ENCODE measurements around the gene KIF7. TPM values are rescaled to one million over a fixed set of nuclear protein-coding genes. Genes with fewer than 3 reads are reported as not detected.

Gene KIF7
- total and polyA plus RNA-seq, 2 of the 8 experiments (the other 6 are each of a cell fraction or from before 2014, with no cell fraction given) = 4.9 to 14.0 TPM

DNA sequence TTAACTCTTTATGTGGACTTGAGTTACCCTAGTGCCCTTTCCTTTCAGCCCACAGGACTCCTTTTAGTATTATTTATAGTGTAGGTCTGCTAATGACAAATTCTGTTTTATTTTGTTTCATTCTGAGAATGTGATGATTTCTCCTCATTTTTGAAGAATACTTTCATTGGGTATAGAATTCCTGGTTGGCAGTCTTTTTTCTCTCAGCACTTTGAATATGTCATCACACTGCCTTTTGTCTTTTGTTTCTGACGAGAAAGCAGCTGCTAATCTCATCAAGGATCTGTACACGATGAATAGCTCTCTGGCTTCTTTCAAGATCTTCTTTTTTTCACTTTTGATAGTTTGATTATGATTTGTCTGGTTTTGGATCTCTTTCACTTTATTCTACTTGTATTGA is 42.2 kb downstream of the KIF7 start:
- POLR2A ChIA-PET (ENCODE audit: partially characterized antibody) = no interaction called here
- Histone ChIP-seq H3K23me2 (ENCODE audit: low read depth, low read length) (no peaks in the 10 kb centered on the region), H2BK5ac (ENCODE audit: low read depth, low read length) (no peak overlapping the region), H3K4me1 (replicated peaks in 1 of 4; ENCODE audit: control insufficient read depth in 3 of 4, insufficient read depth in 4 of 4, low read length in 3 of 4) (no peaks in the 10 kb centered on the region), H3K23ac (ENCODE audit: insufficient read length) (no peak overlapping the region), H3K4me3 (ENCODE audit: extremely low read depth in 1 of 4, insufficient read depth in 2 of 4, low read depth in 3 of 4, low read length in 4 of 4) (no peak overlapping the region), H4K5ac (ENCODE audit: insufficient read length, low read depth, low read length) (no peak overlapping the region), H3K27me3 (replicated peaks in 1 of 4; ENCODE audit: control insufficient read depth in 3 of 4, extremely low read depth in 1 of 4, insufficient read depth in 3 of 4, low read length in 3 of 4) (no peaks in the 10 kb centered on the region), H2BK20ac (ENCODE audit: low read length) (no peak overlapping the region), H4K91ac (replicated peaks; ENCODE audit: insufficient read length, low read length) (no peak overlapping the region), H3K9ac (replicated peaks in 1 of 4; ENCODE audit: extremely low read depth in 1 of 4, low read depth in 3 of 4, low read length in 3 of 4) (no peak overlapping the region), H3K18ac (ENCODE audit: extremely low read depth, low read length) (no peak overlapping the region), H4K20me1 (replicated peaks in 1 of 2; ENCODE audit: control insufficient read depth in 1 of 2, insufficient read depth in 2 of 2, low read length in 2 of 2) (peaks cover 1 to 6% of the 10 kb centered on the region in 2 experiments), H2BK12ac (ENCODE audit: low read depth, low read length) (no peak overlapping the region), H2AK5ac (ENCODE audit: low read depth, low read length) (no peak overlapping the region), H3K14ac (ENCODE audit: insufficient read length) (no peak overlapping the region), H3K9me3 (ENCODE audit: insufficient read depth in 2 of 2, low read depth in 1 of 2, low read length in 1 of 2) (no peaks in the 10 kb centered on the region), H2AFZ (ENCODE audit: low read length) (no peak overlapping the region), H3K27ac (ENCODE audit: low read depth, low read length) (no peak overlapping the region), H2BK120ac (replicated peaks; ENCODE audit: low read depth, low read length) (no peak overlapping the region), H3K4ac (replicated peaks; ENCODE audit: insufficient read length, low read depth, low read length) (no peak overlapping the region), H2BK15ac (ENCODE audit: low read length) (no peak overlapping the region), H3K79me2 (ENCODE audit: control insufficient read depth in 1 of 2, insufficient read depth in 2 of 2, low read length in 2 of 2) (peaks cover 0 to 4% of the 10 kb centered on the region in 2 experiments; a peak in 1 of 4 replicates), H3K56ac (replicated peaks; ENCODE audit: insufficient read length, low read depth, low read length) (no peak overlapping the region), H3K36me3 (ENCODE audit: control insufficient read depth in 2 of 4, insufficient read depth in 4 of 4, low read length in 3 of 4) (peaks cover 14 to 84% (median 57%) of the 10 kb centered on the region in 4 experiments), H3K79me1 (ENCODE audit: low read depth, low read length) (no peaks in the 10 kb centered on the region), H4K8ac (ENCODE audit: extremely low read depth, insufficient read depth, low read length) (no peak overlapping the region), H3K4me2 (ENCODE audit: insufficient read depth in 1 of 2, low read depth in 2 of 2, low read length in 2 of 2) (no peak overlapping the region)
- CTCF ChIA-PET (ENCODE audit: partially characterized antibody) = interaction anchor here (1.1 kb wide), 1 partner anchor 30 kb away, joined by 3 read pairs; no protein-coding TSS in a partner anchor
- WGBS, 2 experiments (ENCODE audit: extremely low coverage in 1 of 2, insufficient coverage in 1 of 2, insufficient read length in 1 of 2, insufficient replicate concordance in 2 of 2, low coverage in 1 of 2, low lambda C conversion rate in 2 of 2, missing lambda C conversion rate in 1 of 2) = 92% methylated on average over 2 of the region's 2 CpGs; no CpG with 5 or more reads in 1 of the 2 experiments
- no peak for FAIRE-seq
- DNase-seq (ENCODE audit: low read depth in 1 of 2, low spot score in 2 of 2) = no peak
- no peak for TF ChIP-seq TAF7 (optimal IDR thresholded peaks at IDR 0.05; ENCODE audit: borderline replicate concordance, low read depth, low read length)
- TF ChIP-seq, protein P1, sequence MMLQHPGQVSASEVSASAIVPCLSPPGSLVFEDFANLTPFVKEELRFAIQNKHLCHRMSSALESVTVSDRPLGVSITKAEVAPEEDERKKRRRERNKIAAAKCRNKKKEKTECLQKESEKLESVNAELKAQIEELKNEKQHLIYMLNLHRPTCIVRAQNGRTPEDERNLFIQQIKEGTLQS (IDR thresholded peaks at IDR 0.05; ENCODE audit: insufficient read depth, low read depth, low read length) = no peak
- no peak for TF ChIP-seq CBX5 (IDR thresholded peaks at IDR 0.05; ENCODE audit: low read depth, low read length)
- TF ChIP-seq SAP30 (IDR thresholded peaks at IDR 0.05; ENCODE audit: insufficient read depth, insufficient replicate concordance, low read length) = no peak
- TF ChIP-seq KDM1A (IDR thresholded peaks at IDR 0.05; ENCODE audit: borderline replicate concordance, low read length) = no peak
- no peak for TF ChIP-seq RNF2 (IDR thresholded peaks at IDR 0.05; ENCODE audit: borderline replicate concordance, low read depth, low read length, missing control alignments, poor library complexity, severe bottlenecking)
- TF ChIP-seq BACH1 (IDR thresholded peaks at IDR 0.05; ENCODE audit: low read length) = no peak
- TF ChIP-seq RBBP5 (IDR thresholded peaks at IDR 0.05; ENCODE audit: borderline replicate concordance, low read depth, low read length) = no peak
- no peak for TF ChIP-seq YY1 (IDR thresholded peaks at IDR 0.05; ENCODE audit: low read depth, low read length)
- no peak for TF ChIP-seq CREB1 (IDR thresholded peaks at IDR 0.05)
- TF ChIP-seq SP4 (IDR thresholded peaks at IDR 0.05; ENCODE audit: low read length) = no peak
- TF ChIP-seq SIN3A (conservative IDR thresholded peaks at IDR 0.05 in 1 of 2, IDR thresholded peaks at IDR 0.05 in 1 of 2; ENCODE audit: low read depth in 1 of 2, low read length in 2 of 2) = no peak
- no peak for TF ChIP-seq FOSL1 (IDR thresholded peaks at IDR 0.05; ENCODE audit: insufficient read depth, low read depth, low read length)
- TF ChIP-seq RXRA (IDR thresholded peaks at IDR 0.05; ENCODE audit: insufficient read depth, low read depth, low read length) = no peak
